SK-N-MC (cell line): Measurements from ENCODE around the gene TOM1.

Experiments
- DNase-seq: peaks from one replicate; pipeline ENCODE4 v3.0.0-alpha.2; 2011; ENCODE audit warnings: low read depth, low spot score
- H3K27ac ChIP-seq: fragments of 200-600 bp; sonication (generic); 2 replicates; pipeline ENCODE4 v1.5.1; 2016; ENCODE audit warnings: mixed run types
- H3K36me3 ChIP-seq: fragments of 200-600 bp; sonication (generic); 2 replicates; pipeline ENCODE4 v1.6.1; 2017; ENCODE audit warnings: antibody characterized with exemption, low read length, mixed read lengths; ENCODE audit not compliant: insufficient read depth
- H3K4me3 ChIP-seq: fragments of 200-600 bp; sonication (generic); 2 replicates; pipeline ENCODE4 v1.5.1; 2016
- H3K9ac ChIP-seq: fragments of 200-600 bp; sonication (generic); 2 replicates; pipeline ENCODE4 v1.8.0; 2017; ENCODE audit warnings: mixed run types, mixed read lengths; ENCODE audit not compliant: insufficient read length
- H3K9me3 ChIP-seq: fragments of 200-600 bp; sonication (generic); 2 replicates; pipeline ENCODE4 v1.6.1; 2017; ENCODE audit warnings: low read depth, mild to moderate bottlenecking, antibody characterized with exemption, low read length, moderate library complexity, mixed read lengths
- EZH2 ChIP-seq: fragments of 200-600 bp; sonication (generic); IDR thresholded peaks from one replicate; pipeline ENCODE4 v1.6.1; 2017; ENCODE audit warnings: antibody characterized with exemption
- FOXP2 ChIP-seq: optimal IDR thresholded peaks from 2 replicates; pipeline ENCODE3; 2011; ENCODE audit warnings: mild to moderate bottlenecking, moderate library complexity; ENCODE audit not compliant: insufficient read depth; ENCODE audit errors: extremely low read length, control extremely low read depth
- POLR2AphosphoS5 ChIP-seq: IDR thresholded peaks from 2 replicates; pipeline ENCODE4 v1.6.1; 2012; ENCODE audit warnings: mild to moderate bottlenecking, low read depth, low read length, borderline replicate concordance

TOM1 gene

GRCh38 chr22:35301372-35301874 lies 1.7 kb downstream of the TOM1 start:
- H3K36me3 ChIP-seq: peaks cover 11% of the 10 kb centered on the region; the same call in 1 of the 2 replicates
- peak overlapping the region; percentile 45 for H3K9ac ChIP-seq
- peak; percentile 59 for DNase-seq
- peak overlapping the region; percentile 88 for H3K4me3 ChIP-seq
- TF ChIP-seq EZH2 (no peak), POLR2AphosphoS5 (no peak), FOXP2 (no peak)
- no peaks in the 10 kb centered on the region for H3K9me3 ChIP-seq
- H3K27ac ChIP-seq: peak overlapping the region; percentile 25; the same call in 1 of the 2 replicates

- no peaks in the 10 kb centered on the region for H3K9me3 ChIP-seq
- peaks cover 1% of the 10 kb centered on the region; the same call in 1 of the 2 replicates for H3K36me3 ChIP-seq
- no peak for DNase-seq
- H3K4me3 ChIP-seq: no peak overlapping the region
- TF ChIP-seq POLR2AphosphoS5 (no peak), FOXP2 (no peak), EZH2 (no peak)
- no peak overlapping the region for H3K9ac ChIP-seq
- H3K27ac ChIP-seq: no peak overlapping the region
Measured at GRCh38 chr22:35303029-35303624, 3.4 kb downstream of the TOM1 start.

DNA sequence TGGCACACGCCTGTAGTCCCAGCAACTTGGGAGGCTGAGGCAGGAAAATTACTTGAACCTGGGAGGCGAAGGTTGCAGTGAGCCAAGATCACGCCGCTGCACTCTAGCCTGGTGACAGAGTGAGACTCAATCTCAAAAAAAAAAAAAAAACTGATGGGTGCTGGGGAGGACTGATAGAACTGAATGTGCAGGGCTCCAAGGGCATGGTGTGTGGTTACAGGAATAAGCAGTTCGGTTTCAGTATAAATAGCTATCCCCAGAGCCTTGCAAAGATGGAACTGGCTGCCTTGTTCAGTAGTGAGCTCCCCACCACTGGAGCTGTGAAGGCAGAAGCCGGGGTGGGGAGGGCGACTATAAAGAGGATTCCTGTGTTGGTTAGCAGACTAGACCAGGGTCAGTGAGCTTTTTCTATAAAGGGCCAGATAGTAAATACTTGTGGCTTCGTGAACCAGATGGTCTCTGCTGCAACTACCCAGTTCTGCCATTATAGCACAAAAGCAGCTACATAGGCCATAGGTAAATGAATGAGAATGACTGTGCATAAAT lies 5.9 kb downstream of the TOM1 start:
- no peak overlapping the region for H3K27ac ChIP-seq
- no peaks in the 10 kb centered on the region for H3K36me3 ChIP-seq
- TF ChIP-seq POLR2AphosphoS5 (no peak), EZH2 (no peak), FOXP2 (no peak)
- no peak overlapping the region for H3K4me3 ChIP-seq
- DNase-seq: no peak
- no peaks in the 10 kb centered on the region for H3K9me3 ChIP-seq
- no peak overlapping the region for H3K9ac ChIP-seq

GRCh38 chr22:35306350-35306967 lies 6.8 kb downstream of the TOM1 start:
- Histone ChIP-seq H3K36me3 (no peaks in the 10 kb centered on the region), H3K9ac (no peak overlapping the region), H3K9me3 (no peaks in the 10 kb centered on the region), H3K4me3 (no peak overlapping the region), H3K27ac (no peak overlapping the region)
- TF ChIP-seq EZH2 (no peak), POLR2AphosphoS5 (no peak), FOXP2 (no peak)
- DNase-seq: no peak

DNA sequence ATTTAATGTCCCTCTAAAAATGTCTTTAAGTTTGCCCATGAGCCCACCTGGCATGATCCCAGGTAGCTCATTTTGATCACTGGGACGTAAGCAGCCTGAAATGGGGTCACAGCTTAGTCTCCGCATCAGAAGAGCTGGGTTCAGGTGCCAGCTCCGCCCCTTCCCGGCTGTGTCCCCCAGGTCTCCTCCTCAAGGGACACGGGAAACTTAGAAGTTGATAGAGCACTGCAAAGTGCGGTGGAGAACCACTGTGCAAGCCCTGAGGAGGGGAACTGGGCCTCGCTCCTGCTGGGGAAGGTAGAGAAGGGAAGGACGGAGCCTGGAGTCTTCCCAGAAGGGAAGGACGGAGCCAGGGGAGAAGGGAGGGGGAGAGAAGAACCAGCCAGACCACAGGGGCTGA lies 7.7 kb downstream of the TOM1 start:
- H3K9ac ChIP-seq: no peak overlapping the region
- no peak overlapping the region for H3K4me3 ChIP-seq
- DNase-seq: no peak
- TF ChIP-seq FOXP2: no peak
- no peak for TF ChIP-seq POLR2AphosphoS5
- TF ChIP-seq EZH2: no peak
- H3K27ac ChIP-seq: no peak overlapping the region
- H3K36me3 ChIP-seq: no peaks in the 10 kb centered on the region
- no peaks in the 10 kb centered on the region for H3K9me3 ChIP-seq

GRCh38 chr22:35307892-35308291 lies 8.2 kb downstream of the TOM1 start:
- Histone ChIP-seq H3K27ac (no peak overlapping the region), H3K36me3 (no peaks in the 10 kb centered on the region), H3K9me3 (no peaks in the 10 kb centered on the region), H3K4me3 (no peak overlapping the region), H3K9ac (no peak overlapping the region)
- no peak for DNase-seq
- TF ChIP-seq EZH2: no peak
- no peak for TF ChIP-seq POLR2AphosphoS5
- TF ChIP-seq FOXP2: no peak

DNA sequence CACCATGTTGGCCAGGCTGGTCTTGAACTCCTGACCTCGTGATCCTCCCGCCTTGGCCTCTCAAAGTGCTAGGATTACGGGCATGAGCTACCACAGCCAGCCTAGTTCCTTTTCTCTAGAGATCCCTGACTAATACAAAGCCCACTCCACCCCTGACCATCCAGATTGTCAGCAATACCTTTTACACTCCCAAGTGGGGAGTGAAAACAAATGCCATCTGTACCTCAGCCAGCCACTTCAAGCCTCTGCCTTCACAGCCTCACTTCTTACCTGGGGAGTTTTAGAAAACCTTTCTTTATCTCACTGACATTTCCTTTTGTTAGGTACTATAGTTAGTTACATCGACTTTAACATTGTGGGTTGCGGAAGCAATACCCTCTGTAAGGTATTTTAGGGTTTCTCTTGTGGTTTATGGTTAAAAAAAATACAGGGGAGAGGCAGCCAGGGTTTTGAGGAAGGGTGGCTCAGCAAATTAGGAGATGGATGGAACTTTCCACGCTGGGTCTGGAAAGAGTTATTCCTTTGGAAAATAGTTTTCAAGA lies 8.9 kb downstream of the TOM1 start:
- Histone ChIP-seq H3K9me3 (no peaks in the 10 kb centered on the region), H3K36me3 (no peaks in the 10 kb centered on the region), H3K9ac (no peak overlapping the region), H3K27ac (no peak overlapping the region), H3K4me3 (no peak overlapping the region)
- DNase-seq: no peak
- TF ChIP-seq FOXP2 (no peak), EZH2 (no peak)

DNA sequence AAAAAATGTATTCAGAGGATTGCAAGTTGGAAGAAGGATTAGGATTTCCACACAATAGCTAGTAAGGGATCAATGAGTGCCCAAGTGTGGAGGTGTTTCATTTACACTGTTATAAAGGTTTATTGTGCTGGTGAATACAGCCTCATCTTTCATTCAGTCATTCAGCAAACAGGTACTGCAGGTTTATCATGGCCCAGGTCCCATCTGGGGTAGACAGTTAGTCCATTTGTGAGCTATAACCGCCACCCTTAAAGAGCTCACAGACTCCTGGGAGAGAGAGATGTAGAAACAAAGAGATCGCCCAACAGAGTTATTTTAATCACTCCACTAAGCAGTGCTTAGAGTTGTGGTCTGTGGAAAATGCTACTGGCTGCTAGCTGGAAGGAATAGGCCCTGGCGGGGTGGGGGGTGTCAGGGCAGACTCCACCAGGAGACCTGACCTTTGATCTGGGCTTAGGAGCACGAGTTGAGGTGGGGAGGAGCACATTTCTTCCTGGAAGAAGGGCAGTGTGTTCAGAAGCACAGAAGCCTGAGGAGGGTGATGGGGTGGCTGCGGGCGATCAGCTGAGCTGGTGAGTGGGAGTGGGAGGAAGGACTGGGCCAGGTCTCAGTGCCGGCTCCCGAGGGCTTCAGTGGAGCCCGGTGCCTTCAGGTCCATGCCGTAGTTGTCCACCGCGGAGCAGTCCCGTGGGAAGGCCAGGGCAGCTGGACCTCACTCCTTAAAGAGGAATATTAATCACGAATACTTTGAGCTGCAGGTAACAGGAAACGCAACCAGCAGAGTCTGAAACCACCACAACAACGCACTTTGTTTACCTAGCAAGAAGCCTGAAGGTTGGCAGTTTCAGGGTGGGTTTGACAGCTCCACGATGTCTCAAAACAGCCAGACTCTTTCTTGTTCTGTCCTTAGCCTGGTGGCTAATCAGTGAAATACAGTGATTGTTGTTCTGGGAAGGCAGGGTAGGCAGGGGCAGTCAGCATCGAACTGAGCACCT lies 11.2 kb downstream of the TOM1 start:
- Histone ChIP-seq H3K27ac (no peak overlapping the region), H3K36me3 (no peaks in the 10 kb centered on the region), H3K9ac (no peak overlapping the region), H3K4me3 (no peak overlapping the region), H3K9me3 (no peaks in the 10 kb centered on the region)
- no peak for DNase-seq
- no peak for TF ChIP-seq EZH2
- no peak for TF ChIP-seq POLR2AphosphoS5
- no peak for TF ChIP-seq FOXP2
